ENCODE data around the gene DNAJC25.

Gene DNAJC25

GRCh38 chr9:111679199-111679598 lies 48.1 kb downstream of the DNAJC25 start:
- in situ Hi-C loops (cut with HindIII; ENCODE audit: low pct_ligation_motif_present, low sequenced_read_pairs): no loop called here
- no peak for TF ChIP-seq CTCF (IDR thresholded peaks at IDR 0.05; ENCODE audit: low read depth, low read length, missing control alignments)

GRCh38 chr9:111683392-111683791 lies 52.3 kb downstream of the DNAJC25 start:
- no peak for DNase-seq
- in situ Hi-C loops (cut with HindIII; ENCODE audit: low pct_ligation_motif_present, low sequenced_read_pairs): no loop called here
- Histone ChIP-seq H3K4me3 (ENCODE audit: low read depth, low read length) (no peak overlapping the region), H3K36me3 (replicated peaks) (peaks cover 7% of the 10 kb centered on the region), H3K27ac (no peak overlapping the region), H3K27me3 (replicated peaks) (no peaks in the 10 kb centered on the region)
- no peak for TF ChIP-seq CTCF (IDR thresholded peaks at IDR 0.05; ENCODE audit: low read depth, low read length, missing control alignments)

More at GRCh38 chr9:111679199-111679598, 48.1 kb downstream of the DNAJC25 start:
- Histone ChIP-seq H3K4me3 (ENCODE audit: low read depth, low read length) (no peak overlapping the region), H3K27me3 (replicated peaks) (no peaks in the 10 kb centered on the region), H3K27ac (no peak overlapping the region), H3K36me3 (replicated peaks) (peaks cover 9% of the 10 kb centered on the region)
- DNase-seq: no peak

- H3K27ac ChIP-seq: no peak overlapping the region
- H3K27me3 ChIP-seq (replicated peaks): no peaks in the 10 kb centered on the region
- no peak overlapping the region for H3K4me3 ChIP-seq (ENCODE audit: low read depth, low read length)
- peak; percentile 43 for TF ChIP-seq CTCF (IDR thresholded peaks at IDR 0.05; ENCODE audit: low read depth, low read length, missing control alignments)
- no peak for DNase-seq
- in situ Hi-C loops (cut with HindIII; ENCODE audit: low pct_ligation_motif_present, low sequenced_read_pairs): no loop called here
- no peaks in the 10 kb centered on the region for H3K36me3 ChIP-seq (replicated peaks)
Observed at GRCh38 chr9:111691672-111692329, 60.7 kb downstream of the DNAJC25 start.

- Histone ChIP-seq H3K36me3 (replicated peaks) (no peaks in the 10 kb centered on the region), H3K27ac (no peak overlapping the region), H3K27me3 (replicated peaks) (no peaks in the 10 kb centered on the region), H3K4me3 (ENCODE audit: low read depth, low read length) (no peak overlapping the region)
- TF ChIP-seq CTCF (IDR thresholded peaks at IDR 0.05; ENCODE audit: low read depth, low read length, missing control alignments): no peak
- in situ Hi-C loops (cut with HindIII; ENCODE audit: low pct_ligation_motif_present, low sequenced_read_pairs): no loop called here
- no peak for DNase-seq
Observed at GRCh38 chr9:111696796-111697195, 65.7 kb downstream of the DNAJC25 start.

GRCh38 chr9:111700776-111701175 lies 69.6 kb downstream of the DNAJC25 start:
- in situ Hi-C loops (cut with HindIII; ENCODE audit: low pct_ligation_motif_present, low sequenced_read_pairs): no loop called here
- Histone ChIP-seq H3K36me3 (replicated peaks) (no peaks in the 10 kb centered on the region), H3K4me3 (ENCODE audit: low read depth, low read length) (no peak overlapping the region), H3K27me3 (replicated peaks) (no peaks in the 10 kb centered on the region), H3K27ac (no peak overlapping the region)
- DNase-seq: no peak
- no peak for TF ChIP-seq CTCF (IDR thresholded peaks at IDR 0.05; ENCODE audit: low read depth, low read length, missing control alignments)
